GM19351 (cell line): ENCODE data around the gene NME4.
"Not testable (repeated sequence)": the region's sequence is repeated elsewhere in the genome, so short reads cannot be mapped to it uniquely, and the experiment has no call there.

Experiments used
- ATAC-seq: cut with Tn5 transposase; IDR thresholded peaks from one replicate; pipeline ENCODE4 v1.9.1; 2021; ENCODE audit warnings: mild to moderate bottlenecking, moderate library complexity; ENCODE audit not compliant: unreplicated experiment

Gene NME4

DNA sequence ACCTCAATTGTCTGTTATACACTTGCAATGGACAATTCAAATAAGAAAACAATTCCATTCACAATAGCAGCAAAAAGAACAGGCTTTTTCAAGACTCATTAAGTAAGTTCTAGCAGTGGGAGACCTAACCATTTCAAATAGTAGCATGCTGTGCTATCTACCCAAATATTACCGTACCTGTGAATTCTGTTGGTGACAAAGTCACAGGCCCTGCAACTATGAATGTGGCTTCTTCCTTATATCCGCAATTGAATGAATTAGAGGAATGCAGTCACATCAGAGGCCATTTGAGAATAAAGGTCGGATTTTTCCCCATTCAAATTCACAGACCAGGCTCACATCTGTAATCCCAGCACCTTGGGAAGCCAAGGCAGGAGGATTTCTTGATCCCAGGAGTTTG, 800 bp upstream of the NME4 start:
- ATAC-seq, result no peak

- ATAC-seq, result no peak
Measured at GRCh38 chr16:396605-397004, 394 bp upstream of the NME4 start.

GRCh38 chr16:397736-398332, 835 bp downstream of the NME4 start:
- no peak for ATAC-seq

- no peak for ATAC-seq
Measured at GRCh38 chr16:398561-399339, 1.8 kb downstream of the NME4 start.

- no peak for ATAC-seq
Measured at GRCh38 chr16:399340-400019, 2.5 kb downstream of the NME4 start.

GRCh38 chr16:400061-400591, 3.1 kb downstream of the NME4 start:
- no peak for ATAC-seq

DNA sequence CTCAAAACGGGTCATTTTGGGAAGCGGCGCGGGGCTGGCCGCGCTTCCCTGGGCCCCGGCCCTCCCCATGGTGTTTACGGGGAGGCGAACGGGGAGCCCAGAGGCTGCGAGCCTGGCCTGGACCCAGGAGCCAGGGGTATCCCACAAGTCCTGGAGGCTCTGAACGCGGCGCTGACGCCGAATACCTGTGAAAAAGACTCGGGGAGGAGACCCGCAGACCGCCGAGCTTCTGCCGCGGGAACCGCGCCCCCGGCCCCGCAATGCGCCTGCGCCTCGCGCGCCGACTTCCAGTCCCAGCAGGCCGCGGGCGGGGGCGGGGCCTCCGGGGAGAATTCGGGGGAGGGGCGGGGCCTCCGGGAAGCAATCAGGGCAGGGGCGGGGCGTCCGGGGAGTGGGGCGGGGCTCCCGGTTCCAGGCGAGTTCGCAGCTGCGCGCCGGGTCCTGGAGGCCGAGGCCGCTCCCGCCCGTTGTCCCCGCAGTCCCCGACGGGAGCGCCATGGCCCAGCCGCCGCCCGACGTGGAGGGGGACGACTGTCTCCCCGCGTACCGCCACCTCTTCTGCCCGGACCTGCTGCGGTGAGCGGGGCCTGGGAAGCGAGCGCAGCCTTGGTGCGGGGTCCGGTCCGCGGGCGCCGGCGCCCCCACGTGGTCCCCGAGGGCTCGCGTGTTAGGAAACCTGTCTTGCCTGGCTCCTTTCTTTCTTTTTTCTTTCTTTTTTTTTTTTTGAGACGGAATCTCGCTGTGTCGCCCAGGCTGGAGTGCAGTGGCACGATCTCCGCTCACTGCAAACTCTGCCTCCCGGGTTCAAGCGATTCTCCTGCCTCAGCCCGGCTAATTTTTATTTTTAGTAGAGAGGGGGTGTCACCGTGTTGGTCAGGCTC, 4.7 kb downstream of the NME4 start, which contains the start of gene DECR2:
Gene DECR2 (plus strand): TSS at position 418 of the 881 bp plus-strand sequence. CDS start 79 bp downstream, at position 497.
- peak; percentile 55 for ATAC-seq

- no peak for ATAC-seq
Measured at GRCh38 chr16:404971-405486, 8.0 kb downstream of the NME4 start.

DNA sequence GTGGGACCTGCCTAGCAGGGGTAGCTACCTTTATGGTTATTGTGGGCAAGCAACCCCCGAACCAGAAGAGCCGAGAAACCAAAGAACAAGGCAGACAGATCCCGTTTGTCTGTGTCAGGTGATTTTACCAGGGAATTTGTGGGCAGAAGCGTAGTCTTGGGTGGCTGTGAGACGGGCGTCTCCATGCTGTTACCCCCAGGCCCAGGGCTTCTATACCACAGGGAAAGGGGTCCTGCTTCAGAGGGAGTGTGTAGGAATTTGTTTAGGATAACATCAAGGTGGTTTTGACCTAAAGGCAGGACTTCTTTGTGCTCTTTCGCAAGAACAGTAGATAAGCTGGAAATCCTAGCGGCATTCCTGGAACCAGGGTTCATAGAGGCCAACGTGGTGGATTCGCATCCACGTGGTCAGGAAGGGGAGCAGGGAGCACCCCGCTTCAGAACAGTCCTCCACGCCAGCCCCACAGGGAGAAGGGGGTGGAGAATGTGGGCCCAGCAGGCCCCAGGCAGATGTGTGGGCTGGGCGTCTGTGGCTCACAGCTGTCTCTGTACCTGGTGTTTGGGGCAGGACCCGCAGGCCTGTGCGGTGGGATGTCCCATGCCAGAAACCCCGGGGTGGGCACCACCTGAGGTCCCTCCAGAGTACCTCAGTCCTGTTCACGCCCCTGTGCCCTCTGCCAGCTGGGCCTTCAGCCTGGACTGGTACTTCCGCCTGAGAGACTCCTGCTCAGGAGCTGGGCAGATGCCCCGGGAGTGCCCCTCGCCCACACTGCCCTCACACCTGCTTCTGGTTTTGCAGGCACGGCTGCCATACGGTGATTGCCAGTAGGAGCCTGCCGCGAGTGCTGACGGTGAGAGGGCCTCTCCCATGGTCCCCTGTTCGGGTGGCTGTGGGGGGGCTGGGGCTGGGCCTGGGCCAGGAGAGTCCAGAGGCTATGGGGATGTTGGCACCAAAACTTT, 8.8 kb downstream of the NME4 start:
- no peak for ATAC-seq

GRCh38 chr16:407253-407652, 10.3 kb downstream of the NME4 start:
- no peak for ATAC-seq

DNA sequence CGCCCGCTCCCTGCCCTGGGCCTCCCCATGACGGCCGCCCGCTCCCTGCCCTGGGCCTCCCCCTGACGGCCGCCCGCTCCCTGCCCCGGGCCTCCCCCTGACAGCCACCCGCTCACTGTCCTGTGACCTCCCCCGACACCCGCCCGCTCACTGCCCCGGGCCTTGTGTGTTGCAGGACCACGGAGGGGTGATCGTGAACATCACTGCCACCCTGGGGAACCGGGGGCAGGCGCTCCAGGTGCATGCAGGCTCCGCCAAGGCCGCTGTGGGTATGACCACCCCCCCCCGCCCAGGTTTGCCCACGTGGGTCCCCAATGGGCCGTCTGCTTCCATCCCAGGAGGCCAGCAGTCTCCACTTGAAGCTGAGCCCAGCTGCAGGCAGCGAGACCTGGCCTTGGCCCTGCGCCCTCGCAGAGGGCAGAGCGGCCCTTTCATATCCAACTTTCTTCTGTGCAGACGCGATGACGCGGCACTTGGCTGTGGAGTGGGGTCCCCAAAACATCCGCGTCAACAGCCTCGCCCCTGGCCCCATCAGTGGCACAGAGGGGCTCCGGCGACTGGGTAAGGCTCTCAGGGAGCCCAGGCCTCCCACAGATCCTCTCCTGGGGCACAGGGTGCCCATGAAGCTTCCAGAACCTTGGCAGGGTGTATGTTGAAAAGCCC, 13.6 kb downstream of the NME4 start:
- no peak for ATAC-seq

GRCh38 chr16:411576-412265, 14.7 kb downstream of the NME4 start:
- no peak for ATAC-seq

GRCh38 chr16:414395-415169, 17.6 kb downstream of the NME4 start:
- no peak for ATAC-seq

DNA sequence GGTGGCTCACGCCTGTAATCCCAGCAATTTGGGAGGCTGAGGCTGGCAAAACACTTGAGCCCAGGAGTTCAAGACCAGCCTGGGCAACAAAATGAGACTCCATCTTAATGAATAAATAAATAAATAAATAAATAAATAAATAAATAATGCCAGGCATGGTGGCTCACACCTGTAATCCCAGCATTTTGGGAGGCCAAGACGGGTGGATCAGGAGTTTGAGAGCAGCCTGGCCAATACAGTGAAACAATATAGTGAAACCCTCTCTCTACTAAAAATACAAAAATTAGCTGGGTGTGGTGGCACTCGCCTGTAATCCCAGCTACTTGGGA, 18.1 kb downstream of the NME4 start:
- not testable (repeated sequence) for ATAC-seq

GRCh38 chr16:422179-422578, 25.2 kb downstream of the NME4 start:
- not testable (repeated sequence) for ATAC-seq

GRCh38 chr16:424033-424622, 27.1 kb downstream of the NME4 start:
- no peak for ATAC-seq

- ATAC-seq, result no peak
Measured at GRCh38 chr16:424623-425081, 27.7 kb downstream of the NME4 start.
